ENCODE data around the gene CRCP.

CRCP gene

DNA sequence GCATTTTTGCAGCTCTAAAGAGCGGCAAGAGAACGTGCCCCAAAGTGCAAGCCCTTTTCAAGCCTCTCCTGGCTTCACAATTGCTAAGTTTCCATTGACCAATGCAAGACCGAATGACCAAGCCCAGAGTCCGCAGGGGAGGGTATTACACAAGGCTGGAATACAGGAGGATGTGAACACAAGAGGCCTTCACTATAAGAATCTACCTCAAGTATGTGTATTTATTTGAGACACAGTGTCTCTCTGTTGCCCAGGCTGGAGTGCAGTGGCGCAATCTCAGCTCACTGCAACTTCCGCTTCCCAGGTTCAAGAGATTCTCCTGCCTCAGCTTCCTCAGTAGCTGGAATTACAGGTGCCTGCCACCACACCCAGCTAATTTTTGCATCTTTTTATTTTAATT lies 68.3 kb downstream of the CRCP start:
- H3K4me3 ChIP-seq (replicated peaks; ENCODE audit: insufficient read depth, low read length) = no peak overlapping the region
- H3K27ac ChIP-seq (replicated peaks) = no peak overlapping the region
- TF ChIP-seq GABPA (IDR thresholded peaks at IDR 0.05; ENCODE audit: low read depth) (no peak), SPI1 (IDR thresholded peaks at IDR 0.05; ENCODE audit: borderline replicate concordance, low read depth) (peak; percentile 24; the same call in 1 of the 2 replicates), POLR2AphosphoS5 (IDR thresholded peaks at IDR 0.05; ENCODE audit: low read depth) (no peak)
- TF ChIP-seq, protein P1, sequence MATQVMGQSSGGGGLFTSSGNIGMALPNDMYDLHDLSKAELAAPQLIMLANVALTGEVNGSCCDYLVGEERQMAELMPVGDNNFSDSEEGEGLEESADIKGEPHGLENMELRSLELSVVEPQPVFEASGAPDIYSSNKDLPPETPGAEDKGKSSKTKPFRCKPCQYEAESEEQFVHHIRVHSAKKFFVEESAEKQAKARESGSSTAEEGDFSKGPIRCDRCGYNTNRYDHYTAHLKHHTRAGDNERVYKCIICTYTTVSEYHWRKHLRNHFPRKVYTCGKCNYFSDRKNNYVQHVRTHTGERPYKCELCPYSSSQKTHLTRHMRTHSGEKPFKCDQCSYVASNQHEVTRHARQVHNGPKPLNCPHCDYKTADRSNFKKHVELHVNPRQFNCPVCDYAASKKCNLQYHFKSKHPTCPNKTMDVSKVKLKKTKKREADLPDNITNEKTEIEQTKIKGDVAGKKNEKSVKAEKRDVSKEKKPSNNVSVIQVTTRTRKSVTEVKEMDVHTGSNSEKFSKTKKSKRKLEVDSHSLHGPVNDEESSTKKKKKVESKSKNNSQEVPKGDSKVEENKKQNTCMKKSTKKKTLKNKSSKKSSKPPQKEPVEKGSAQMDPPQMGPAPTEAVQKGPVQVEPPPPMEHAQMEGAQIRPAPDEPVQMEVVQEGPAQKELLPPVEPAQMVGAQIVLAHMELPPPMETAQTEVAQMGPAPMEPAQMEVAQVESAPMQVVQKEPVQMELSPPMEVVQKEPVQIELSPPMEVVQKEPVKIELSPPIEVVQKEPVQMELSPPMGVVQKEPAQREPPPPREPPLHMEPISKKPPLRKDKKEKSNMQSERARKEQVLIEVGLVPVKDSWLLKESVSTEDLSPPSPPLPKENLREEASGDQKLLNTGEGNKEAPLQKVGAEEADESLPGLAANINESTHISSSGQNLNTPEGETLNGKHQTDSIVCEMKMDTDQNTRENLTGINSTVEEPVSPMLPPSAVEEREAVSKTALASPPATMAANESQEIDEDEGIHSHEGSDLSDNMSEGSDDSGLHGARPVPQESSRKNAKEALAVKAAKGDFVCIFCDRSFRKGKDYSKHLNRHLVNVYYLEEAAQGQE (IDR thresholded peaks at IDR 0.05; ENCODE audit: insufficient replicate concordance, low read depth) = no peak
- TF ChIP-seq, protein P2, sequence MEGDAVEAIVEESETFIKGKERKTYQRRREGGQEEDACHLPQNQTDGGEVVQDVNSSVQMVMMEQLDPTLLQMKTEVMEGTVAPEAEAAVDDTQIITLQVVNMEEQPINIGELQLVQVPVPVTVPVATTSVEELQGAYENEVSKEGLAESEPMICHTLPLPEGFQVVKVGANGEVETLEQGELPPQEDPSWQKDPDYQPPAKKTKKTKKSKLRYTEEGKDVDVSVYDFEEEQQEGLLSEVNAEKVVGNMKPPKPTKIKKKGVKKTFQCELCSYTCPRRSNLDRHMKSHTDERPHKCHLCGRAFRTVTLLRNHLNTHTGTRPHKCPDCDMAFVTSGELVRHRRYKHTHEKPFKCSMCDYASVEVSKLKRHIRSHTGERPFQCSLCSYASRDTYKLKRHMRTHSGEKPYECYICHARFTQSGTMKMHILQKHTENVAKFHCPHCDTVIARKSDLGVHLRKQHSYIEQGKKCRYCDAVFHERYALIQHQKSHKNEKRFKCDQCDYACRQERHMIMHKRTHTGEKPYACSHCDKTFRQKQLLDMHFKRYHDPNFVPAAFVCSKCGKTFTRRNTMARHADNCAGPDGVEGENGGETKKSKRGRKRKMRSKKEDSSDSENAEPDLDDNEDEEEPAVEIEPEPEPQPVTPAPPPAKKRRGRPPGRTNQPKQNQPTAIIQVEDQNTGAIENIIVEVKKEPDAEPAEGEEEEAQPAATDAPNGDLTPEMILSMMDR (IDR thresholded peaks at IDR 0.05; ENCODE audit: insufficient read depth, low read length) = no peak
- DNase-seq (ENCODE audit: low read depth in 1 of 2, low spot score in 1 of 2) = peak in 1 of 2 experiments; percentile 73
- H3K27me3 ChIP-seq (ENCODE audit: insufficient read depth, poor library complexity, severe bottlenecking) = no peaks in the 10 kb centered on the region

DNA sequence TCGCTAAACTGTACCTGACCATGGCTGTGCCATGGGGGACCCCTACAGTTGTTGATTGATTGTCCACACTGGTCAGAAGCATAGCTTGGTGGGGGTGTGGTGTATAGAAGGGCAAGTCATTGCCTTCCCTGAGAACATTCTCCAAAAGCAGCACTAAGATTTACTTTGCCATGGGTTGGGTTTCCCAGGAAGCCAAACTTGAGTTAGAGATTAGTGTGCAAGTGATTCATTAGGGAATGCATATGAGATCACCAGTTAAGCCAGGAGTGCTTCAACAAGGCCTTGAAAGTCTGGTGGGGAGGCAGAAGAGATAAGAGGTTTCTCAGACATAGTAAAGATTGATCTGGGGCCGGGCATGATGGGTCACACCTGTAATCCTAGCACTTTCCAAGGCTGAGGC lies 69.1 kb downstream of the CRCP start:
- H3K4me3 ChIP-seq (replicated peaks; ENCODE audit: insufficient read depth, low read length) = no peak overlapping the region
- no peak for DNase-seq (ENCODE audit: low read depth in 1 of 2, low spot score in 1 of 2)
- TF ChIP-seq, protein P1 (IDR thresholded peaks at IDR 0.05; ENCODE audit: insufficient replicate concordance, low read depth) = no peak
- TF ChIP-seq POLR2AphosphoS5 (IDR thresholded peaks at IDR 0.05; ENCODE audit: low read depth) = no peak
- TF ChIP-seq, protein P2 (IDR thresholded peaks at IDR 0.05; ENCODE audit: insufficient read depth, low read length) = no peak
- TF ChIP-seq GABPA (IDR thresholded peaks at IDR 0.05; ENCODE audit: low read depth) = no peak
- no peak for TF ChIP-seq SPI1 (IDR thresholded peaks at IDR 0.05; ENCODE audit: borderline replicate concordance, low read depth)
- H3K27me3 ChIP-seq (ENCODE audit: insufficient read depth, poor library complexity, severe bottlenecking) = no peaks in the 10 kb centered on the region
- no peak overlapping the region for H3K27ac ChIP-seq (replicated peaks)

DNA sequence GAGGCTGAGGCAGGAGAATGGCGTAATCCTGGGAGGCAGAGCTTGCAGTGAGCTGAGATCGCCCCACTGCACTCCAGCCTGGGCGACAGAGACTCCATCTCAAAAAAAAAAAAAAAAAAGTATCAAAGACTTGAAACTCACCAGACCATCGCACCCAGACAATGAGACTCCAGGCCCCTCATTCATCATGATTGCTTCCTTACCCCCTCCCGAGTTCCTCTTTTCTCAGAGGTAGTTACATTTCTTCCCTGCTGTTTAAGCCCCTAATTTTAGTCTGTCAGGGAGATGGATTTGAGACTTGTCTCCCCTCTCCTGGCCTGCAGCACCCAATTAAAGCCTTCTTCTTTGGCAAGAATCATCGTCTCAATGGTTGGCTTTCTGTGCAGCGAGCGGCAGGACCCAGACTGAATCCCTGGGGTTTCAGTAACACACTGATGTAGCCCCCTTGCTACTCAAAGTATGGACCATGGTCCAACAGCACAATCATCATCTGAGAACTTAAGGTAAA lies 71.1 kb downstream of the CRCP start:
- Histone ChIP-seq H3K27ac (replicated peaks) (no peak overlapping the region), H3K4me3 (replicated peaks; ENCODE audit: insufficient read depth, low read length) (no peak overlapping the region), H3K27me3 (ENCODE audit: insufficient read depth, poor library complexity, severe bottlenecking) (no peaks in the 10 kb centered on the region)
- no peak for TF ChIP-seq POLR2AphosphoS5 (IDR thresholded peaks at IDR 0.05; ENCODE audit: low read depth)
- no peak for TF ChIP-seq GABPA (IDR thresholded peaks at IDR 0.05; ENCODE audit: low read depth)
- peak; percentile 57 for TF ChIP-seq SPI1 (IDR thresholded peaks at IDR 0.05; ENCODE audit: borderline replicate concordance, low read depth)
- TF ChIP-seq, protein P2 (IDR thresholded peaks at IDR 0.05; ENCODE audit: insufficient read depth, low read length) = no peak
- TF ChIP-seq, protein P1 (IDR thresholded peaks at IDR 0.05; ENCODE audit: insufficient replicate concordance, low read depth) = no peak
- DNase-seq (ENCODE audit: low read depth in 1 of 2, low spot score in 1 of 2) = no peak
